Hematopoietic multipotent progenitor cell treated with erythropoietin and hydrocortisone succinate and interleukin-3 and kit ligand, for 6 days (in vitro differentiated cells): ENCODE results near the gene TULP3.
A peak's percentile ranks its signal among the peaks of the same experiment; 100 is the strongest.

Source experiments
- DNase-seq: peaks from one replicate; pipeline ENCODE4 v3.0.0-alpha.2; 2015

Gene TULP3

GRCh38 chr12:2933586-2933985, 42.9 kb downstream of the TULP3 start:
- DNase-seq: no peak

- no peak for DNase-seq
Observed at GRCh38 chr12:2934371-2934770, 43.7 kb downstream of the TULP3 start.

GRCh38 chr12:2936301-2936700, 45.6 kb downstream of the TULP3 start:
- DNase-seq: no peak

GRCh38 chr12:2937500-2937899, 46.8 kb downstream of the TULP3 start:
- no peak for DNase-seq

- no peak for DNase-seq
Observed at GRCh38 chr12:2939191-2939590, 48.5 kb downstream of the TULP3 start.

- DNase-seq: no peak
Observed at GRCh38 chr12:2940564-2940963, 49.9 kb downstream of the TULP3 start.

- DNase-seq: no peak
Observed at GRCh38 chr12:2941524-2941923, 50.8 kb downstream of the TULP3 start.

GRCh38 chr12:2944401-2945047, 53.8 kb downstream of the TULP3 start:
- DNase-seq: peak; percentile 71

- no peak for DNase-seq
Observed at GRCh38 chr12:2949411-2949810, 58.7 kb downstream of the TULP3 start.

- no peak for DNase-seq
Observed at GRCh38 chr12:2955888-2956287, 65.2 kb downstream of the TULP3 start.

- no peak for DNase-seq
Observed at GRCh38 chr12:2957816-2958431, 67.2 kb downstream of the TULP3 start.

GRCh38 chr12:2958432-2959191, 67.9 kb downstream of the TULP3 start:
- DNase-seq: no peak

- DNase-seq: peak; percentile 26
Observed at GRCh38 chr12:2959192-2959504, 68.5 kb downstream of the TULP3 start, which contains the start of gene TEAD4. TEAD4 (plus strand) TSS chr12:2959397.

- DNase-seq: peak; percentile 33
Observed at GRCh38 chr12:2959505-2960389, 69.1 kb downstream of the TULP3 start.

GRCh38 chr12:2960390-2960956, 69.8 kb downstream of the TULP3 start:
- DNase-seq: no peak

GRCh38 chr12:2960996-2961616, 70.4 kb downstream of the TULP3 start:
- no peak for DNase-seq

- no peak for DNase-seq
Observed at GRCh38 chr12:2961705-2962104, 71.0 kb downstream of the TULP3 start.

- no peak for DNase-seq
Observed at GRCh38 chr12:2963154-2963759, 72.6 kb downstream of the TULP3 start.

GRCh38 chr12:2963760-2964292, 73.1 kb downstream of the TULP3 start:
- DNase-seq: no peak

- DNase-seq: no peak
Observed at GRCh38 chr12:2967651-2968050, 77.0 kb downstream of the TULP3 start.

GRCh38 chr12:2970744-2971143, 80.1 kb downstream of the TULP3 start:
- DNase-seq: no peak

- no peak for DNase-seq
Observed at GRCh38 chr12:2973566-2973965, 82.9 kb downstream of the TULP3 start.
